Peyer's patch (tissue), 4 donors: Measurements from ENCODE around the gene ADGRD1.

ENCODE experiments used
- CTCF ChIP-seq, 6 experiments: fragments of 450-650 bp in 4 of 6; fragments of 200-600 bp in 2 of 6; sonication (generic) in 1 of 6; IDR thresholded peaks; one replicate each; pipeline ENCODE4 v1.5.1; 2017 to 2019; ENCODE audit warnings: antibody characterized with exemption in 6 of 6, mild to moderate bottlenecking in 3 of 6, moderate library complexity in 1 of 6
- POLR2A ChIP-seq, 2 donors: fragments of 450-650 bp; IDR thresholded peaks; one replicate each; pipeline ENCODE4 v1.5.1; 2017; ENCODE audit warnings: antibody characterized with exemption in 2 of 2, mild to moderate bottlenecking in 2 of 2, moderate library complexity in 2 of 2

GRCh38 chr12:131004166-131004565 lies 50.5 kb downstream of the ADGRD1 start:
- TF ChIP-seq POLR2A (IDR thresholded peaks at IDR 0.05) (no peak), CTCF (IDR thresholded peaks at IDR 0.05) (no peak)
